Measurements from ENCODE around the gene DKC1.
"Not testable (repeated sequence)": the region's sequence is repeated elsewhere in the genome, so short reads cannot be mapped to it uniquely, and the experiment has no call there.

The DKC1 gene

DNA sequence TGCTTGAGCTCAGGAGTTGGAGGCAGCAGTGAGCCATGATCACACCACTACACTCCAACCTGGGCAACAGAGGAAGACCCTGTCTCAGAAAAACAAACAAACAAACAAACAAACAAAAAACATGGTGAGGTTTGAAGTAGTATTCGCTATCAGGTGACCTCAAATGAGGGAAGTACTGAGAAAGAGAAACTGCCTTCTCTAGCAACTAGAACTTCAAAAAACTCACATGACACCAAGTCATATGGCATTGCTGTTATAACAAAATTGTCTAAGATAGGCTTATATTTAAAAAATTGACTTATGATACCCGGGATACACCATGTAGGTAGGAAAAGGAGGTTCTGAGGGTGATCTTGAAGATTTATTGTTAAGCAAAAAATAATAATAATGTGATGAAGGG lies 32.4 kb downstream of the DKC1 start:
- DNase-seq = no peak

DNA sequence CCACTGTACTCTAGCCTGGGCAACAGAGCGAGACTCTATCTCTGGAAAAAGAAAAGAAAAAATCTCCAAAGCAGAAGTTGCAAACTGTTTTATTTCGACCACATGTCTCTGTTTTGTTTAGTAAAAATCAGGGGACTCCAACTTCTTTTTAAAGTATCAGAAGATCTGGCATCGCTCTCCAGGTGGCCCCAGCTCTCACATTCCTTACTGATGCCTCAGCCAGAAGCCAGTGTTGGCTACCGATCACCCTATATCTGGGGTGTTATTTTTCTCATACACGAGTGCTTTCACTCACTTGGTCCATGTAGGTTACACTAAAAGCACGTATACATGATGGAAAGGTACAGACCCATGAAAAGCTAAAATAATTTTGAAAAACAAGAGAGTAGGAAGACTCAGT lies 34.3 kb downstream of the DKC1 start:
- no peak for DNase-seq

DNA sequence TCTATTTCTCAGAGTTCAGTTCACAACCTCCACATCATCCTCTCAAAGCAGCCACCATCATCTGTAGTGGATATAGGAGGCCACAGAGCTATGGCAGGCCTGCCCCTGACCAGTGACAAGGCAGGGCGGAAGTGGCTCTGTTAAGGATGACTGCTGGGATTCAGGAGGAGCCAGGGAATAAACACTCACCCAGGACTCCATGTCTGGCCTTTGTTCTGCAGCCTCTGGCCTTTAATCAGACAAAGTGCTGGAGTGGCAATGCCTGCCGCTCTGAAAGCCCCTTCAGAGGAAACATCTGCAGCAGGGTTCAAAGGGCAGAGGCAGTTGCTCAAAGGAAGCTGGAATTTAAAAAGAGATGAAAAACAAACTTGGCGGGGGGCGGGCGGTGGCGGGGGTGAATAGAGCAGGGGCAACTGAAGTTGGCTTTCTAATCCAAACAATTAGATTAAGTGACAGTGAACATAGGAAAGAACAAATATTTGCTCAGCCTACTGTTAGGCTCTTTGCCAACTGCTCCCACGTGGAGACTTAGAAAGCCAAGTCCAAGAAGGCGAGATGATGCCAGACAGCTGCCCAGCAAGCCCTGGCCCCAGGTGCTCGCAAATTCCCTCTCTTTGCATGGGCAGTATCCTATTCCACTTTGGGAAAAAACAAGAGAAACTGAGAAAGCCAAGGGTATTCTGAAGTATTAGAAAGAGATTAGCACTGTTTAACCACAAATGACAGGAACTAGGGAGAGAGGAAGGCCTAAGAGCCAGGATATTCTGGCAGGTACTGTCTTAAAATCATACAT lies 37.1 kb downstream of the DKC1 start:
- peak; percentile 53 for DNase-seq

DNA sequence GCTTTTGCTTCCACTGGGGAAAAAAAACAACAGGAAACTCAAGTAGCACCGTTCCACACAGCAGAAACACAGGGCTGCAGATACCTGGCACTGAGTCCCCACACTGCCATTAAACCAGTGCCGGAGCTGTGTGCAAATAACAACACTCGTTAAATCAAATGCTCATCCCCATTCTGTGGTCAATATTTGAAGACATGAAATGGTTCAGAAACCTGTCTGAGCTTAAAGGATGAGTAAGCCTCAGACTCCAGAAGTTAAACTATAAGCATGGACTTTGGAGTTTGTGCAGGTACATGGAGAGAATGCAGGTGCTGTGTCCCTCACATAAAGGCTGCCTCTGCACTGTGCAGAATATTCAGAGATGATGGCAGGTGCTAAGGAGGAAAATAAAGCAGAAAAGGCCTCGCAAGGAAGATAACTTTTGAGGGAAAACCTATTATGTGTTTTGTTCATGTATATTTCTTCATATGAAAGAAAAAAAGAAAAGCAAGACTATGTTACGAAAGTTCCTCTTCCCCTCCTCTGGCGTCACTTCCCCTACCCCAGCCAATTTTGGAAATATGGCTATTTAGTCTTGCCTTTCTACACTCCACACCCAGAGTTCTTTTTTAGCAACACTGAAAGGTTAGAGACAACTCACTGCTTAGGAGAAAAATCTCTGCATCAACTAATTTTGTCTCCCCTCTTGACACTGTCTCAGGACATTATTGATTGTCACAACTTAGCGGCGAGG lies 38.0 kb downstream of the DKC1 start:
- DNase-seq = no peak

DNA sequence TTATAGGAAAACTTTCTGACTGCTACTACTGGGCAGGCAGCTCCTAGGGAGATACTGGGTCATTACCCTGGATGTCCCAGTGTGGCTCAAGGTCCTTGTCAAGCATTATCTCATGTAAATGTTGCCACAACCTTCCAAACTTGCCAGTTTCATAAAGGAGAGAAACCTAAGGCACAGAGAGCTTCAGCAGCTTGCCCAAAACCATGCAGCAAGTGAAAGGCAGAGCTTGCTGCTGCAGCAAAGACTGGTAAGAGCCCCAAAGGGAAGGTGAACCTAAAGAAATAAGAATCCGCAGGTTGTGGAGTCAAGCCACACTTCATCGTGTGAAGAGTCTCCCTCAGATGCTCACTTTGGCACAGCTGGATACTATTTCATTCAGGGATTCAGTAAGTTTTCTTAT lies 40.3 kb downstream of the DKC1 start:
- DNase-seq = no peak

DNA sequence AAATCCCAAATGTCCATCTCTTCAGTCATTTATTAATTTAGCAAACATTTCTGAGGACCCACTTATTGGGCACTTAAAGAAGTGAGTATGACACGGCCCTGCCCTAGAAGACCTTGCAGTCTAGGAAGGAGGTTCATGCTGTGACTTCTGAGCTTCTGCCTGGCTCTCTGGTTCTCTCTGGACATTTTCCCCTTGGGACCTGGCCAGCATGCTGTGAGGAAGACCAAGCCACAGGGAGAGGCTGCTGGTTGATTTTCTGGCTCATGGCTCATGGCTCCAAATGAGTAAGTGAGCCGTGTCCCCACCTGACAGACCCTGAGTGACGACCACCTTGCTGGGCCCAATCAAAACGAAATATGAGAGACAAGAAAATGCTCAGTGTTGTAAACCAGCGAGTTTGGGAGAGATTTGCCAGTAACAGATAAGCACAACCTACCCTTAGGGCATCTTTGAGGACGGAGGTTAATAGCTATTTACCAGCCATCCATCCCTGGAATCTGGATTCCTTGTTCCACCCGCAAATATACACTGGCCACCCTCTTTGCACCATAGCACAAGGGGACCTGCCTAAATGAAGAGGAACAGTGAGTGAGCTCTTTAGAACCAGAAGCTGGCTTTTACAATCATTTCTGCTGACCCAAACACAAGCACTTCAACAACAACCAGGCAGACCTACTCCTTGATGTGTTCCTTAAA lies 41.7 kb downstream of the DKC1 start:
- no peak for DNase-seq

GRCh38 chrX:154804957-154805695 lies 42.5 kb downstream of the DKC1 start, which contains the start of gene MPP1:
Gene MPP1, minus strand, starts transcription at chrX:154805485. Its CDS starts 112 bp downstream, at chrX:154805373.
- DNase-seq = peak; percentile 87

GRCh38 chrX:154805696-154806091 lies 43.0 kb downstream of the DKC1 start:
- no peak for DNase-seq

DNA sequence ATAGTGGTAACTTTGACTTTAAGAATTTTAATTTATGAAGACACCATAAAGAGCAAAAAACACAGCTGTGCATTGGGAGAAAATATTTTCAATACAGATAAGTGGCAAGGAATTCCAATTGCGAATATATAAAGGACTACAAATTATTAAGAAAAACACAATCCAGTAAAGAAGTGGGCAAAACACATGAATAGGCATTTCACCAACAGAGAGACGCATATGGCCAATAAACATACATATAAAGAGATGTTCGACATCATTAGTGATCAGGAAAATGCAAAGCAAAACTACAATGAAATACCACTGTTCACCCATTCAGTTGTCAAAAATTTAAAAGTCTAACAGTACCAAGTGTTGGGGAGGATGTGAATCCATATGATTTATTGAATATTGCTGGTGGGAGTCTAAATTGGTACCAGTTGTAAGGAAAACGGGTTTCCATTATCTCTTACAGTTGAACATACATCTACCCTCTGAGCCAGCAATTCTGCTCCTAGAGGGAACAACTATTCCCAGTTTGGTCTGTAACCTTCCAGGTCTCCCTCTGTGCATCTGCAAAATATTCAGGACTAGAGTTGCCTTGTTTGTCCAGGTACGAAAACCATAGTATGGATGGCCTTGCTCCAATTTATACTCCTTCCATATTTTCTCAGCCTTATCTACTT lies 44.3 kb downstream of the DKC1 start:
- no peak for DNase-seq

- DNase-seq = peak; percentile 26
These were observed 47.4 kb downstream of the DKC1 start for GRCh38 chrX:154809939-154810665.

- no peak for DNase-seq
These were observed 49.9 kb downstream of the DKC1 start for GRCh38 chrX:154812341-154813101.

GRCh38 chrX:154813801-154814200 lies 51.1 kb downstream of the DKC1 start:
- no peak for DNase-seq

- DNase-seq = peak; percentile 41
These were observed 52.7 kb downstream of the DKC1 start for GRCh38 chrX:154815274-154815818.

DNA sequence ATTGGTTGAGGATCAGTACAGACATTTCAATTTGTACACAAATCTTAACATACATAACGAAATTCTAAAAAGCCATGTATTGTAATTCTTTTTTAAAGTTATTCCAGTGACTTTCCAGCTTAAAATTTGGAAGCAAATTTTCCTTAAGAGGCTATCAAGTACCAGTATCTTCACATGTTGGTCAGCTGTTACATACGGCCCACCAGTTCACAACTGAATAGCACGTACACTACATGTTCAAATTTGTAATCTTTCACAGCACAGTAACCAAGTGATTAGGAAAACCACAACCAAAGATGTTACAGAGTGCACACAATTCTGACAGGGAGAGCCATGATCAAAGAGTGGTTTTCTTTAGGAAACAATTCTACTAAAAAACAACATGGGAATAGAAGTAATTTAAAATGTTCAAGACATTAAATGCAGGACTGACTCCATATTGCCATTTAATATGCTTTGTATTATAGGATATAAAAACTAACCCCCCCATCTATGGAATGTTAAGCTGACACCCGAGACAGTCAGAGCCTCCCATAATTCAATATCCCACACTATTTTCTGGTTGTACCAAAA lies 53.7 kb downstream of the DKC1 start:
- DNase-seq = peak; percentile 42

DNA sequence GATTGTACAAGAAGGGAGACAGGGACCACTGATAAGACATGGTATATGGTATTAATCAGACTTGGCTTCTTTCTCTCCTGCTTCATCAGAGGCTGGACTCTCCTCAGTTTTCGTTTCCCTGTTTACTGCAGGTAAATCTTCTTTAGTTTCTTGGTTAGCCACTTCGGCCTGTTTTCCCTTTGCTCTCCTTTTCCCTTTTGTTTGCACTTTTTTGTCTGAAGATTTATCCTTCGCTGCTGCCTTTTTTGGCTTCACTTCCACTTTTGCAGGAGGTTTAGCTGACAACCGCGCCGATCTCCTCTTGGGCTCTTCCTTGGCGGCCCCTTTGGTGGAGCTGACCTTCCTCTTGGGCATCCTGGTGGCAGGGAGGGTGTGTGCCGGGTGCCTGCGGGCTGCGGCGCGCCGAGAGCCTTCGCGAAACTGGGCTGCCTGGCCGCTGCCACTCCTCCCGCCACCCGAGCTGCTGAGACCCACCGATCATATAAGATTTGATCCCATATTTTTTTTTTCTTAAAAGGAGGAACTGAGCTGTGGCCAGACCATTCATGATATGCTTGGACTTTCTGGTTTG lies 54.5 kb downstream of the DKC1 start:
- not testable (repeated sequence) for DNase-seq

GRCh38 chrX:154818916-154819770 lies 56.5 kb downstream of the DKC1 start:
- peak; percentile 49 for DNase-seq

- DNase-seq = no peak
These were observed 57.2 kb downstream of the DKC1 start for GRCh38 chrX:154819771-154820341.

DNA sequence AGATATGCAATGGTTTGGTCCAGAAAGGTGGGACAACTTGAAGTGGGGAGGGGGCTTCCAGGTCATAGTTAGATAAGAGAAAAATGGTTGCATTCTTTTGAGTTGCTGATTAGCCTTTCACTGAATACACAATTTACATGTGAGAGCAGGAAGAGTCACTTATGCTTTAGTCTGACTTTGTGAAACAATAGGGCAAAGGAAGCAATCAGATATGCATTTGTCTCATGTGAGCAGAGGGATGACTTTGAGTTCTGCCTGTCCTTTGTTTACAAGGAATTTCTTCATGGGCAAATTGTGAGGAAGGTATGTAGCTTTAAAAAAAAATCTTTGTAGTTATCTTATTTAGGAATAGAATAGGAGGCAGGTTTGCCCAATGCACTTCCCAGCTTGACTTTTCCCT lies 58.9 kb downstream of the DKC1 start:
- no peak for DNase-seq
